ENCODE results near the gene TRAPPC6A. TPM values are rescaled to one million over a fixed set of nuclear protein-coding genes. Genes with fewer than 3 reads are reported as not detected.
A peak's percentile ranks its signal among the peaks of the same experiment; 100 is the strongest.

Gene TRAPPC6A
- total RNA-seq, 4 donors from 2014 or later = 55.9 to 82.3 (median 71.8) TPM

- Histone ChIP-seq H3K36me3 (no peaks in the 10 kb centered on the region), H3K4me3 (no peak overlapping the region), H3K4me1 (peaks cover 71% of the 10 kb centered on the region), H3K27ac (no peak overlapping the region), H3K9me3 (no peaks in the 10 kb centered on the region), H3K27me3 (no peaks in the 10 kb centered on the region)
- TF ChIP-seq CTCF (IDR thresholded peaks at IDR 0.05) = no peak
- TF ChIP-seq EP300 (IDR thresholded peaks at IDR 0.05) = no peak
- no peak for TF ChIP-seq POLR2A (IDR thresholded peaks at IDR 0.05)
- TF ChIP-seq POLR2AphosphoS5 (IDR thresholded peaks at IDR 0.05) = no peak
- no peak for DNase-seq (ENCODE audit: low spot score in 2 of 2)
- 51% methylated on average over 14 of the region's 14 CpGs for whole genome bisulfite sequencing
These were observed 11.2 kb downstream of the TRAPPC6A start for GRCh38 chr19:45166723-45167252.

- Histone ChIP-seq H3K36me3 (no peaks in the 10 kb centered on the region), H3K27ac (peak overlapping the region; percentile 42), H3K4me3 (no peak overlapping the region), H3K4me1 (peaks cover 72% of the 10 kb centered on the region), H3K27me3 (peaks cover 4% of the 10 kb centered on the region), H3K9me3 (no peaks in the 10 kb centered on the region)
- WGBS = 9% methylated on average over 13 of the region's 27 CpGs
- TF ChIP-seq EP300 (IDR thresholded peaks at IDR 0.05) = no peak
- no peak for TF ChIP-seq POLR2A (IDR thresholded peaks at IDR 0.05)
- TF ChIP-seq CTCF (IDR thresholded peaks at IDR 0.05) = no peak
- TF ChIP-seq POLR2AphosphoS5 (IDR thresholded peaks at IDR 0.05) = no peak
- no peak for DNase-seq (ENCODE audit: low spot score in 2 of 2)
These were observed 13.3 kb downstream of the TRAPPC6A start for GRCh38 chr19:45164577-45165335.

- Histone ChIP-seq H3K4me3 (no peak overlapping the region), H3K27me3 (peaks cover 4% of the 10 kb centered on the region), H3K36me3 (no peaks in the 10 kb centered on the region), H3K9me3 (no peaks in the 10 kb centered on the region), H3K4me1 (peaks cover 69% of the 10 kb centered on the region), H3K27ac (peak overlapping the region; percentile 42)
- no peak for DNase-seq (ENCODE audit: low spot score in 2 of 2)
- 66% methylated on average over 14 of the region's 15 CpGs for WGBS
- TF ChIP-seq CTCF (IDR thresholded peaks at IDR 0.05) (no peak), POLR2A (IDR thresholded peaks at IDR 0.05) (no peak), POLR2AphosphoS5 (IDR thresholded peaks at IDR 0.05) (no peak), EP300 (IDR thresholded peaks at IDR 0.05) (no peak)
These were observed 14.1 kb downstream of the TRAPPC6A start for GRCh38 chr19:45163751-45164460.

GRCh38 chr19:45163156-45163555, 14.9 kb downstream of the TRAPPC6A start:
- Histone ChIP-seq H3K4me1 (peaks cover 69% of the 10 kb centered on the region), H3K4me3 (no peak overlapping the region), H3K36me3 (no peaks in the 10 kb centered on the region), H3K9me3 (no peaks in the 10 kb centered on the region), H3K27ac (peak overlapping the region; percentile 73), H3K27me3 (peaks cover 4% of the 10 kb centered on the region)
- DNase-seq (ENCODE audit: low spot score in 2 of 2) = no peak
- WGBS = 65% methylated on average over 7 of the region's 17 CpGs
- TF ChIP-seq CTCF (IDR thresholded peaks at IDR 0.05) (no peak), POLR2AphosphoS5 (IDR thresholded peaks at IDR 0.05) (no peak), POLR2A (IDR thresholded peaks at IDR 0.05) (no peak), EP300 (IDR thresholded peaks at IDR 0.05) (no peak)

- no peaks in the 10 kb centered on the region for H3K9me3 ChIP-seq
- 57% methylated on average over 5 of the region's 18 CpGs for WGBS
- H3K36me3 ChIP-seq = no peaks in the 10 kb centered on the region
- H3K4me3 ChIP-seq = peak overlapping the region; percentile 38
- peak in 1 of 2 donors; percentile 80 for DNase-seq (ENCODE audit: low spot score in 2 of 2)
- peaks cover 74% of the 10 kb centered on the region for H3K4me1 ChIP-seq
- peaks cover 4% of the 10 kb centered on the region for H3K27me3 ChIP-seq
- peak overlapping the region; percentile 73 for H3K27ac ChIP-seq
- TF ChIP-seq POLR2AphosphoS5 (IDR thresholded peaks at IDR 0.05) (peak in 1 of 3 donors; percentile 62), EP300 (IDR thresholded peaks at IDR 0.05) (no peak), POLR2A (IDR thresholded peaks at IDR 0.05) (no peak), CTCF (IDR thresholded peaks at IDR 0.05) (no peak)
These were observed 15.4 kb downstream of the TRAPPC6A start for GRCh38 chr19:45162608-45163143.

All from suprapubic skin (tissue), 4 donors.